DOHH2 (cell line): ENCODE data around the gene PPP1R12A.

Experiments
- CTCF ChIP-seq: fragments of 200-600 bp; sonication (generic); IDR thresholded peaks from one replicate; pipeline ENCODE4 v1.5.1; 2014; ENCODE audit warnings: antibody characterized with exemption, mild to moderate bottlenecking, low read depth, low read length; ENCODE audit not compliant: poor library complexity, severe bottlenecking
- EZH2phosphoT487 ChIP-seq: fragments of 200-600 bp; sonication (generic); IDR thresholded peaks from 2 replicates; pipeline ENCODE4 v1.6.1; 2017; ENCODE audit warnings: borderline replicate concordance, mild to moderate bottlenecking, antibody characterized with exemption, low read length, moderate library complexity, mixed read lengths

GRCh38 chr12:79895804-79896203 lies 39.1 kb downstream of the PPP1R12A start:
- no peak for TF ChIP-seq CTCF
- no peak for TF ChIP-seq EZH2phosphoT487
